Measurements from ENCODE around the gene FDXACB1.

The FDXACB1 gene

GRCh38 chr11:111829185-111829968, 49.6 kb downstream of the FDXACB1 start:
- Histone ChIP-seq H3K79me2 (ENCODE audit: insufficient read depth, low read length) (no peaks in the 10 kb centered on the region), H3K9me3 (ENCODE audit: insufficient read depth, low read length, severe bottlenecking) (no peaks in the 10 kb centered on the region), H3K4me1 (ENCODE audit: insufficient read depth, low read length) (no peaks in the 10 kb centered on the region), H3K4me3 (ENCODE audit: low read depth in 1 of 2, low read length in 2 of 2) (no peak overlapping the region), H2AFZ (ENCODE audit: low read depth, low read length) (no peak overlapping the region), H3K27me3 (ENCODE audit: insufficient read depth, low read length, poor library complexity) (no peaks in the 10 kb centered on the region), H4K20me1 (ENCODE audit: insufficient read depth, low read length) (no peaks in the 10 kb centered on the region), H3K4me2 (ENCODE audit: insufficient read depth, low read length) (no peak overlapping the region), H3K9ac (ENCODE audit: low read depth, low read length) (no peak overlapping the region), H3K27ac (ENCODE audit: low read length) (no peak overlapping the region), H3K36me3 (ENCODE audit: insufficient read depth, low read length) (peaks cover 24% of the 10 kb centered on the region; the same call in 1 of the 2 replicates)
- DNase-seq (no peak), ATAC-seq (ENCODE audit: insufficient read depth, low read depth) (no peak)
- TF ChIP-seq CTCF (IDR thresholded peaks at IDR 0.05; ENCODE audit: borderline replicate concordance, extremely low read depth, low read length, poor library complexity, severe bottlenecking) (no peak), EZH2 (IDR thresholded peaks at IDR 0.05; ENCODE audit: borderline replicate concordance, low read depth, low read length, severe bottlenecking) (no peak)

DNA sequence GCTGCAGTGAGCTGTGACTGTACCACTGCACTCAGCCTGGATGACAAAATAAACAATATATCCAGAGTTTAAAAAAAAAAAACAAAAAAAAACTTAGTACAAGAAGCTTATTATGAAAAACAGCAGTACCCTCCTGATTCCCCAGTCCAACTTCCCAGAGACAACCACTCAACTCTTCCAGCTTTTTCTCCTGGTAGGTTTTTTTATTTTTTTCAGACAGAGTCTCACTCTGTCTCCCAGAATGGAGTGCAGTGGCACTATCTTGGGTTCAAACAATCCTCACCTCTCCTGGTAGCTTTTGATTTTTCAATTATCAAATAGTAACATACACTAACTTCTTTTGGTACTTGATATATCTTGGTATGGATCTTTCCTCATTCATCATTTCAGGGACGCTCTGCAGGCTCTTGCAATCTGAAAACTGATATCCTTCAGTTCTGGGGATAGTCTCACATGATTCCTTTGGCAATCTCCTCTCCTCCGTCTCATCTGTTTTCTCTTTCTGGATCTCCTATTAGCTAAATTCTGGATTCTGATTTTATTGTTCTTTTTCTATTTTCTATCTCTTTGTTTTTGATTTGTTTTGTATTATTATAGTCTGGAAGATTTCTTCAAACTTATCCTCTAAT, 52.5 kb downstream of the FDXACB1 start:
- no peak for DNase-seq
- no peaks in the 10 kb centered on the region for H3K79me2 ChIP-seq (ENCODE audit: insufficient read depth, low read length)
- ATAC-seq (ENCODE audit: insufficient read depth, low read depth) = no peak
- TF ChIP-seq CTCF (IDR thresholded peaks at IDR 0.05; ENCODE audit: borderline replicate concordance, extremely low read depth, low read length, poor library complexity, severe bottlenecking) = no peak
- no peak for TF ChIP-seq EZH2 (IDR thresholded peaks at IDR 0.05; ENCODE audit: borderline replicate concordance, low read depth, low read length, severe bottlenecking)
- no peak overlapping the region for H2AFZ ChIP-seq (ENCODE audit: low read depth, low read length)
- H3K27me3 ChIP-seq (ENCODE audit: insufficient read depth, low read length, poor library complexity) = no peaks in the 10 kb centered on the region
- no peaks in the 10 kb centered on the region for H4K20me1 ChIP-seq (ENCODE audit: insufficient read depth, low read length)
- no peaks in the 10 kb centered on the region for H3K9me3 ChIP-seq (ENCODE audit: insufficient read depth, low read length, severe bottlenecking)
- no peak overlapping the region for H3K27ac ChIP-seq (ENCODE audit: low read length)
- no peak overlapping the region for H3K4me2 ChIP-seq (ENCODE audit: insufficient read depth, low read length)
- H3K36me3 ChIP-seq (ENCODE audit: insufficient read depth, low read length) = peaks cover 12% of the 10 kb centered on the region; the same call in 1 of the 2 replicates
- H3K9ac ChIP-seq (ENCODE audit: low read depth, low read length) = no peak overlapping the region
- H3K4me1 ChIP-seq (ENCODE audit: insufficient read depth, low read length) = no peaks in the 10 kb centered on the region
- H3K4me3 ChIP-seq (ENCODE audit: low read depth in 1 of 2, low read length in 2 of 2) = no peak overlapping the region
